HUDEP-2 (cell line): ENCODE results near the gene TBX21.
"Not testable (repeated sequence)": the region's sequence is repeated elsewhere in the genome, so short reads cannot be mapped to it uniquely, and the experiment has no call there.

Experiments used
- DNase-seq, 76 experiments: peaks; one replicate each; lab custom pipeline; 2025; ENCODE audit not compliant: unreplicated experiment in 76 of 76; lab: John Stamatoyannopoulos, UW

The TBX21 gene

DNA sequence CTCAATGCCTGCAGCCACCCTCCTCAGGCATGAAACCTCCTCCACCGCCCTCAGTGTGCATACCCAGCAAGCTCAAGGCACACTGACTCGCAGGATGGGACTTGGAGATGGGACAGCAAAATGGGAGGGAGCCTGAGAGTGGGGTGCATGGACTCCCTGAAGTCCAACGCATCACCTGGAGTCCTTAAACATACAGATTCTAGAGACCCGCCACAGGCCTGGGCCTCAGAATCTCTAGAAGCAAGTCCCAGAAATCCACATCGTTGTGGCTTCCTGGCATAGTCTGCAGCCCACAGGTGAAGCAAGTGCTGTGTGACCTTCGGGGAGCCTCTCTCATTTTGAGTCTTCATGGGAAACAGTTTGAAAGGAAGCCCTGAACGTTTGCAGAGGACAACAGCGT lies 3.6 kb upstream of the TBX21 start:
- DNase-seq = no peak

DNA sequence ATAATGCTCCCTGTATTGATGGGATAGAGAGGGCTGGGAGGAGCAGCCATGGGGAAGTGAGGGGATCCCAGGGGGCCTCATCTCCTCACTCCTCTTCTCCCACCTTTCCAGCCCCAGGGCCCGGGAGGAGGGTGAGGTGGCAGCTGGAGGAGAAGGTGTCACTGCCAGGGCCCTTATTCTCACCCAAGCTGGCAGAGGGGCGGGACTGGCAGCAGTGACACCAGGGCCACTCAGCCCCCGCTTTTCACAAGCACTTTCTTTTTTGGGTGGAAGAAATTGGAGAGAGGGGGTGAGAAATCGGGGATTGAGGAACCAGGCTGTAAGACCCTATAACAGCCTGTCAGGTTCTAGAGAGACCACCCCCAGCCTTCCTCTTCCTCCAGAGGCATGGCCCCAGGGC lies 2.4 kb upstream of the TBX21 start:
- no peak for DNase-seq

DNA sequence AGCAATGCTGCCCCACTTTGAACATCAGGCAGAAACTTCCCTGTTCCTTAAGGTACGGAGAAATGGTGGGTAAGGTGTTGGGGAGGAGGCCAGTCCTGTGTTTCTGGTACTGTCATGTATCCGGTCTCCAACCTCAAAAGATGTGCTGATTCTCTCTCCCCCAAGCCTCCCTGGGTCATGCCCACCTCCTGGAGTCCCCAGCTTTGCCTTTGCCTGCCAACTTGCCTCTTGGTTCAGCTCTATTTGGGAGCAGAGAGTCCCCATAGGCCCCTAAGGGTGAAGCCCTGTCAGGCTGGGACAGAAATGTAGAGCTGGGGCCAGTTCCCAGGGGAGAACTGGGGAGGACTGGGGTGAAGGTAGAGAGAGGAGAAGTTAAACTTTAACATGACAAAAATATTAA lies 1.6 kb upstream of the TBX21 start:
- DNase-seq = no peak

DNA sequence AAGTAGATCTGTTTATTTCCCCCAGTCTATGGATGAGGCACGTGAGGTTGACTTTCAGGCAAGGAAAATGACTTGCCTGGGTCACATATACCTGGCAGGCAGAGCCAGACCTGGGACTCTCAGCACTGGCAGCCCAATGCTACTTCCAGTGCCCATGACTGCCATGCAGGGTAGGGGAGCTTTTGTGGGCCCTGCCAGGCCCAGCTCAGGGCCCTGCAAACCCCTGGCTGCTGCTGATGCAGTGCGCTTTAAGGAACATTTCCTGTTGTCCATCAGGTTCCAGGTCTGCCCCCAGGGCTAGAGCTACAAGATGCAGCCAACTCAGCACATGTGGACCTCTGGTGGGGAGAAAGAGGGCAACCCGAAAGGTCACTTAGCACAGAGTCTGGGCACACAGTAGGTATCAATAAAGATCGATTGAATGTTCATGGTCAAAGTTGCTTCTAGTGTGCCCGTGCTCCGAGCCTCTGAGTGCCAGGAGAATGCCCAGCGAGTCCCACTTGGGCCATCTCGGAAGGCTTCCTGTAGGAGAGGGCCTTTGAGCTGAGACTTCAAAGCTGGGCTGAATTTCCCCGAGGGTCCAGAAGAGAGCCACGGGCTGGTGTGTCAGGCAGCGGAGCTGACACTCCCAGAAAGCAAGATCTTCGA lies 513 bp upstream of the TBX21 start:
- DNase-seq = no peak

DNA sequence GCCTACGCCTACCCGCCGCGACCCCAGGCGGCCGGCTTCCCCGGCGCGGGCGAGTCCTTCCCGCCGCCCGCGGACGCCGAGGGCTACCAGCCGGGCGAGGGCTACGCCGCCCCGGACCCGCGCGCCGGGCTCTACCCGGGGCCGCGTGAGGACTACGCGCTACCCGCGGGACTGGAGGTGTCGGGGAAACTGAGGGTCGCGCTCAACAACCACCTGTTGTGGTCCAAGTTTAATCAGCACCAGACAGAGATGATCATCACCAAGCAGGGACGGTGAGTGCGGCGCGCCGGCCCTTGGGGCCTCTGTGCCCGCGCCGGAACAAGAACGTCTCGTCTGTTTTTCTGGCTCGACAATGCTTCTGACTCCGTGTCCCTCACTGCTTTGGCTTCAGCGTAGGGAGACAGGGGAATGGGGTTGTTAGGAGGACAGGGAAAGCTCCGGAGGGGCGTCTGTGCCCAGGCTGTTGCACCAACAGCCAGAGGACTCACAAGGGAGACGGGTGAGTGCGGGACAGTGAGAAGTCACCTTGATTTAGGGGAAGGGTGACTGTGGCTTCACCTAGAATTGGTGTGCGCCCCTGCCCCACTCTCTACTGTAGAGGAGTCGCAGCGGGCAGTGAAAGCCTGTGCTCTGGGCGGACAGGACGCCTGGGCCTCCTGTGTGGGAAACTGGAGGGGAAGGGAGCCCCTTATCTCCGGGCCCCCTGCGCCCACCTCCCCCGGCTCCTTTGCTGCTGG lies 806 bp downstream of the TBX21 start:
- DNase-seq = no peak

DNA sequence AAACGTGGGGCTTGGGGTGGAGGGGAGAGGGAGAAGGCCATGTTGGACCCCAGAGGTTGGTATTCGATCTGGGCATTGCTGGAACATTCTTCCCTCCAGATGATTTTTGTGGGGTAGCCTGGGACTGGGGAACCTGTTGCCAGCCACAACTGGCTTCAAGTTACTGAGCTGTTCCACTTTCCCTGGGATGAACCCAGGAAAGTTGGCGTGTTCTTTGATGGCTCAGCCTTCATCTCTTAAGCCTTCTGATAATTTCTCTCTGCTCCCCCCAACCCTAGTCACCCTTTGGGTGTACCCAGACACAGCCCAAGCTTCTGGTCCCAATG lies 2.1 kb downstream of the TBX21 start:
- no peak for DNase-seq

DNA sequence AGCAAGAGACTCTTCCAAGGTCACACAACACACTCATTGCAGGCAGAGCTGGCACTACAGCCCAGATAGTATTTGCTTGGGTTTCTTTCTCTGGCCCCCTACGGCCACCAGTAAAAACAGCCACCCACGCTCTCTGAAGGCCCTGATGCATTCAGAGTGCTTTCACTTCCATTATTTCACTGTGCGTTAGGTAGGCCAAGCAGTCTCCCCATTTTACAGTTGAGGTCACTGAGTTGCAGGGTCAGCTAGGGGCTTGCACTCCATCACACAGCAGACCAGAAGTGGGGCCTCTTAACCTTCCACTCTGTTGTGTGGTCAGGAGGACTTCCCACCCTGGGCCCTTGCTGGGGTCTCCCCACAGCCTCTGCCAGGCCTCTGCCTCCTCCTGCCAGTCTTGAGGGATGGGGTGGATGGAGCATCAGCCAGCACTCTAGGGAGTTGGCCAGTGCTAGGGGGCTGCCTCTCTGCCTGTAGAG lies 2.5 kb downstream of the TBX21 start:
- DNase-seq = no peak

DNA sequence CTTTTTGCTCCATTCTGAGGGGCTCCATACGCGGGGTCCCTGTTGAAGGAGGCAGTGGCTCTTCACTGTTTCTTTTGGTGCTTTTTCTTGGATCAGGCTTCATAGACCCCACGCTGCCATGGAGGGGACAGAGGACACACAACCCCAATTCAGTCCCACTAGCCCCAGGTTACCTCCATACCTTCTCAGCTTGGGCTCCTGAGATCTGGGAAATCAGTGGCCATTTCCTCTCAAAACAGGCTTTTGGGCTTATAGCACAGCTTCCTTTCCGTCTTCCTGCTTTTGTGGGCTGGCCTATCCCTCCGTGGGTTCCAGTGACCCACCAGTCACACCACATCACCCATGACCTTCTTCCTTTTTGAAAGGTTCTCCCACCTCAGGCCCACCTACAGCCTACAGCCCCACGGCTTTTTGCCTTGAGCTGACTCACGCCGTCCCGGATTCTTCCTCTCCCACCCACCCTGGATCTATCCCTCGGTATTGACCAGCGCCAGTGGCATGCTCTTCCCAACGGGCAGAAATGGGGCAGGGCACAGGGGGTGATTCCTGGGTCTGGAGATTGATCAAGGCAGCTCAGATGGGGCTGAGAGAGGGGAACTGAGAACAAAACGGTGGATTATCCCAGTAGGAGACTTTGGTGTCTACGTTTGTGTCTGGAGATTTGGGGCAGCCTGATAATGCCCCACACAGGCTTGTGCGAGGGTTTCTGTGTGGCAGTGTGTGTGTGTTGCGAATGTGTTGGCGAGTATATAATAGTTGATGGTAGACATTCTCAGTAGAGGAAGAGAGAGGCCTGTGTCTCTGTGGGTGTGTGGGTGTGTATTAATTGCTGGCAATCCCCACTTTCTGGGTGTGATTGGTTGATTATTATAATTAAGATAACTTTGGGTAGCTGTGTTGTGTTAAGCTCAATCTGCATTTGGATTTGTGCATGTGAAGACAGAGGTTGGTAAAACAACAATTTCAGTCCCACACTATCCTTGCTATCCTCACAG lies 3.8 kb downstream of the TBX21 start:
- no peak for DNase-seq

DNA sequence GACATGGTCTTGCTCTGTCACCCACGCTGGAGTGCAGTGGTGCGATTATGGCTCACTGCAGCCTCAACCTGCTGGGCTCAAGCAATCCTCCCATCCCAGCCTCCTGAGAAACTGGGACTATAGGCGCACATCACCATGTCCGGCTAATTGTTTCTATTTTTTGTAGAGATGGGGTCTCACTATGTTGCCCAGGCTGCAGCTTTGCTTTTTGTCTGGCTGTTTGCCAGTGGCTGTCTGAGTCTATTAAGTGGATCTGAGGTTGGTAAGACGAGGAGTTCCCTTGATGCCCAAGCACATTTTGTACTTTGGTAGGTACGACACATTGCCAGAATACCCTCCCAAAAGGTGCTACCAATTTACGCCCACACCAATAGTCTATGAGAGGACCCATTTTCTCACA lies 5.1 kb downstream of the TBX21 start:
- no peak for DNase-seq

DNA sequence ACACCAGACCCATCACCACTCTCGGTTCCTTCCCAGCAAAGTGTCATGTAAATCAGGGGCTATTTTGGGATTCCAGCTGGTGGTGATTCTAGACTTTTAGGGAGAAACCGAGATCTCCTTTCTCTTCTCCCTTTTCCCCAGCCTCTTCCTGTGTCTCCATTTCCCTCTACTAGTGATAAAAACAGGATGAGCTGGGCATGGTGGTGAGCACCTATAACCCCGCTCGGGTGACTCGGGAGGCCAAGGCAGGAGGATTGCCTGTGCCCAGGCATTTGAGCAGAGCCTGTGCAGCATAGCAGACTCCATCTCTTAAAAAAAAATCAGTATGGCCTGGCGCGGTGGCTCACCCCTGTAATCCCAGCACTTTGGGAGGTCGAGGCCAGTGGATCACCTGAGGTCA lies 6.1 kb downstream of the TBX21 start:
- DNase-seq = no peak

DNA sequence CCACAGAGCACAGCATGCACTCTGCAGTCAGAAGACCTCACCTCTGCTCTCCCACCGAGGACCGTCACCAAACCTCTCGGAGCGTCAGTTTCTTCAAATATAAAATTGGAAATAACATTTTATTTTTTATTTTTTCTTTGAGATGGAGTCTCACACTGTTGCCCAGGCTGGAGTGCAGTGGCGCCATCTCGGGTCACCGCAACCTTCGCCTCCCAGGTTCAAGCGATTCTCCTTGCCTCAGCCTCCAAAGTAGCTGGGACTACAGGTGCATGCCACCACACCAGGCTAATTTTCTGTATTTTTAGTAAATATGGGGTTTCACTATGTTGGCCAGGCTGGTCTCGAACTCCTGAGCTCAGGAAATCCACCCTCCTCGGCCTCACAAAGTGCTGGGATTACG lies 6.9 kb downstream of the TBX21 start:
- not testable (repeated sequence) for DNase-seq

DNA sequence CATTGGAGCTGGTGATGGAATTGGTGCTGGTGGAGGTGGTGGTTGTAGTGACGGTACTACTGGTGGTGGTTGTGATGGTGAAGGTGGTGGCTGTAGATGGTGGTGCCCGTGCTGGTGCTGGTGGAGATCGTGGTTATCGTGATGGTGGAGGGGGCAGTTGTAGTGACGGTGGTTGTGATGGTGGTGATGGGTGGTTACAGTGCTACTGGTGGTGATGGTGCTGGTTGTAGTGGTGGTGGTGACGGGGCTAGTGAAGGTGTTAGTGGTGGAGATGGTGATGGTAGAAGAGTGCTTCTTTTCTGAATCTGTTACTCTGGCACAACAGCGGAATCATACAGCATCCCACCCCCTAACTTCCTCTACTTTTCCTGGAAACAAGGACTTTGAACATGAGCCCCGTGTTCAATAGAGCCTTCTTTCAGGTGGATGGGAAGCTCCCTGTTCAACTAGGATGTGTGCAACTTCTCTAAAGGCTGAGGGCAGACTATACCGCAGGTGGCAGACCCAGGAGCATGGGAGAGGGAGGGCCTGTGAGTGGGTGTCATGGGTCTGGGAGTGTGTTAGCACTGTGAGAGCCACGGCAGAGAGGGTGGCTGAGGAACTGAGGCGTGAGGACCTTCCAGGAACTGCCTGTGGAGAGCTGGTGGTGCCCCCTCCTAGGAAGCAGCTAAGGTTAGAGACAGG lies 8.2 kb downstream of the TBX21 start:
- no peak for DNase-seq

DNA sequence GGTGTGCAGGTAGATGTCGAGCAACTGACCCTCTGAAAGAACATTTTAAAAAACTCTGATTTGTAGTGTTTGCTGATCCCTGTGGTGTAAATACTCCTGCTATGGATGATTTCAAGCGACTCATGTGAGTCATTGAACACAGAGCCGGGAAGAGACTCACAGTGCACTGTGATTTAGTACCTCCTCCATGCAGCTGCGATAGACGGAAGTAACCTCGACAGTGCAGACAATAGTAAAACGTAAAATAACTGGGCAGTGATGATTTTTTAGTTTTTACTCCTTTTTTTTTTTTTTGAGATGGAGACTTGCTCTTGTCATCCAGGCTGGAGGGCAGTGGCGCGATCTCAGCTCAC lies 8.7 kb downstream of the TBX21 start:
- DNase-seq = no peak

DNA sequence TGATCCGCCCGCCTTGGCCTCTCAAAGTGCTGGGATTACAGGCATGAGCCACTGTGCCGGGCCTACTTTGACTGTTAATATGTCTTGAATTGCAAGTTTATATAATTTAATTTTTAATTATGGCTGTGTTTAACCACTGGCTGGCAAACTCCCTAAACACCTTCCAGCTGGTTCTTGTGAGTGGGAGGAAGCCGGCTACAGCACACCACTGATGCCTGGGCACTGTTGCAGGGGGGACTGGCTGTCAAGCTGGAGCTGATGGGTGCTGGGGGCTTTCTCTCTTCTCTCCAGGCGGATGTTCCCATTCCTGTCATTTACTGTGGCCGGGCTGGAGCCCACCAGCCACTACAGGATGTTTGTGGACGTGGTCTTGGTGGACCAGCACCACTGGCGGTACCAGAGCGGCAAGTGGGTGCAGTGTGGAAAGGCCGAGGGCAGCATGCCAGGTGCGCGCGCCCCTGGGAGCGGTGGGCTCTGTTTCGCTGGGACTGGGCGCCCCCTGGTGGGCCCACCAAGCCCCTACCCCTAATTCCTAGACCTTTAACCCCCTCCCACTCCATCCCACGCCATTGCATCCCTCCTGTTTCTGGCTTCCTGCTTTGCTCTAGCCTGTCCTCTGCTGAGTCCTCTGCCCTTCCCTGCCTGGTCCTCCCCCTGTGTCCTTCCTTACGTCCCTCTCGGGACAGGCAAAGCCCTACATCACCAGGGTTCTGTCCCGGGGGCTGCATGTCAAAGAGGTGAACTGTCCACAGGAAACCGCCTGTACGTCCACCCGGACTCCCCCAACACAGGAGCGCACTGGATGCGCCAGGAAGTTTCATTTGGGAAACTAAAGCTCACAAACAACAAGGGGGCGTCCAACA lies 9.5 kb downstream of the TBX21 start:
- no peak for DNase-seq

DNA sequence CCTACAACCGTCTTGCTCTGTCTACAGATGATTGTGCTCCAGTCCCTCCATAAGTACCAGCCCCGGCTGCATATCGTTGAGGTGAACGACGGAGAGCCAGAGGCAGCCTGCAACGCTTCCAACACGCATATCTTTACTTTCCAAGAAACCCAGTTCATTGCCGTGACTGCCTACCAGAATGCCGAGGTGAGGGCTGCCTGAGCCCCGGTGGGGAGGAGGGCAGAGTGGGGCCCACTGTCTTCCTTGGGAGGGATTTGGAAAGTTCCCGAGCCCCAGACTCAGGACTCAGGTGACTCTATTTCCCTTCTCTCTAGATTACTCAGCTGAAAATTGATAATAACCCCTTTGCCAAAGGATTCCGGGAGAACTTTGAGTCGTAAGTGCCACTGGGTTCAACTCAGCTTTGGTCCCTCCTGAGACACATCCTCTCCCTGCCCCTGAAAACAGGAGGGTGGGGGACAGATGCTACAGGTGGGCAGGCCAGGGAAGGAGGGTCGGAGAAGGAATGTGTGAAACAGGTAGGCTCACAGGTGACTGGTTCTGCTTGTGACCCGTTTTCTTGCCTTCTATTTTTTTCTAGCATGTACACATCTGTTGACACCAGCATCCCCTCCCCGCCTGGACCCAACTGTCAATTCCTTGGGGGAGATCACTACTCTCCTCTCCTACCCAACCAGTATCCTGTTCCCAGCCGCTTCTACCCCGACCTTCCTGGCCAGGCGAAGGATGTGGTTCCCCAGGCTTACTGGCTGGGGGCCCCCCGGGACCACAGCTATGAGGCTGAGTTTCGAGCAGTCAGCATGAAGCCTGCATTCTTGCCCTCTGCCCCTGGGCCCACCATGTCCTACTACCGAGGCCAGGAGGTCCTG lies 11.4 kb downstream of the TBX21 start:
- DNase-seq = no peak

DNA sequence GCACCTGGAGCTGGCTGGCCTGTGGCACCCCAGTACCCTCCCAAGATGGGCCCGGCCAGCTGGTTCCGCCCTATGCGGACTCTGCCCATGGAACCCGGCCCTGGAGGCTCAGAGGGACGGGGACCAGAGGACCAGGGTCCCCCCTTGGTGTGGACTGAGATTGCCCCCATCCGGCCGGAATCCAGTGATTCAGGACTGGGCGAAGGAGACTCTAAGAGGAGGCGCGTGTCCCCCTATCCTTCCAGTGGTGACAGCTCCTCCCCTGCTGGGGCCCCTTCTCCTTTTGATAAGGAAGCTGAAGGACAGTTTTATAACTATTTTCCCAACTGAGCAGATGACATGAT lies 12.0 kb downstream of the TBX21 start:
- DNase-seq = no peak

DNA sequence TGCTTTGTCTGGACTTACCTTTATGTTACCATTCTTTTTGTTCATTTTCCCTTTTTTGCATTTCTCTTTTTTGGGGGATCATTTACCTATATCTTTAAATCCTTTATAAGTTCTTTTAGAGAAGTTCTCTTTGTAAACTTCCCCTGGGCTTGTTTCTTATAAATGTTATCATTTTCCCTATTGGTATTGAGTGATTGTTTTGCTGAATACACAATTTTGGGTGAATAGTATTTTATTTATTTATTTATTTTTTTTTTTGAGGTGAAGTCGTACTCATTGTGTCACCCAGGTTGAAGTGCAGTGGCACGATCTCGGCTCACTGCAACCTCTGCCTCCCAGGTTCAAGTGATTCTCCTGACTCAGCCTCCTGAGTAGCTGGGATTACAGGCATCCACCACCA lies 18.4 kb downstream of the TBX21 start:
- DNase-seq = no peak

DNA sequence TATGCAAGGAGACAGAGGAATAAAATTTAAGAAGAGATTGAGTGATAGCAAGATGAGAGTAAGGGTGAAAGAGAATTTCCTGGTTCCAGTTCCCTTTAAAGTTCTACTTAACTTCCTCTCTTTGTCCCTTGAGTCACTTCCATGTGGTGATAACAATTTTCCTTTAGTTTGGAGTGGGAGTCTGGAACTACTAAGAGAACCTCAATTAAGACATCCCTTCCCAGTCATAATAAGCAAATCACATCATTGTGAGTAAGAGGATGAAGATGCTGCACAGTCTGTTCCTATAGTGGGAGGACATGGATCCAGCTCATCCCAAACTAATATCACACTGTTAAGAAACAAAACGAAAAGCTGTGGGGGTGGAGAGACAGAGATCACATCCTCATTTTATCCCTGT lies 24.4 kb downstream of the TBX21 start:
- no peak for DNase-seq

DNA sequence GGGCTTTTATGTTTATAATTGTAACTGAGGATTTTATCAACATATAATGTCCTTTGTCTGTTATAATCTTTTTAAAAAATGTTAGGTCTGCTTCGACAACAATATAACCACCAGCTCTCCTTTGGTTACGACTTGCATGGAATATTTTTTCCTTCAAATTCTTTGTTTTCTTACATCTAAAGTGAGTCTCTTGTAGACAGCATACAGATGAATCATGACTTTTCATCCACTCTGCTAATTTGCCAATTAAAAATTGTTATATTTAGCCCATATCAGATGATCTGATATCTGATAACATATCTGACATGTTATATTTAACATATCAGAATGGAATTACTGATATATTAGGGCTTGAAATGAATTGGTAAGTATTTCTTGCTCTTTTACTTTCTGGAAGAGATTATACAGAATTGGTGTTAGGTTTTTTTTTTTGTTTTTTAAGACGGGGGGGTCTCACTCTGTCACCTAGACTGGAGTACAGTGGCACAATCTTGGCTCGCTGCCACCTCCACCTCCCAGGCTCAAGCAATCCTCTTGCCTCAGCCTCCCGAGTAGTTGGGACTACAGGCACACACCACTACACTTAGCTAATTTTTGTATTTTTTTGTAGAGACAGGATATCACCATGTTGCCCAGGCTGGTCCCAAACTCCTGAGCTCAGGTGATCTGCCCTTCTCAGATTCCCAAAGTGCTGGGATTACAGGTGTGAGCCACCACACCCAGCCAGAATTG lies 27.5 kb downstream of the TBX21 start:
- no peak for DNase-seq
